Fibroblast of skin of left biceps (primary cell): ENCODE data around the gene CHSY1.

Experiments
- DNase-seq, 2 experiments: peaks; one replicate each; pipeline ENCODE4 v3.0.0-alpha.2; 2013; ENCODE audit warnings: low read depth in 2 of 2

Gene CHSY1

GRCh38 chr15:101172501-101173071 lies 79.3 kb downstream of the CHSY1 start:
- DNase-seq, result peak in 1 of 2 experiments; percentile 31

- DNase-seq, result no peak
These were observed 79.9 kb downstream of the CHSY1 start for GRCh38 chr15:101171954-101172353.

GRCh38 chr15:101170568-101171350 lies 81.1 kb downstream of the CHSY1 start:
- DNase-seq, result peak in 1 of 2 experiments; percentile 19

- DNase-seq, result no peak
These were observed 82.3 kb downstream of the CHSY1 start for GRCh38 chr15:101169495-101170071.

- DNase-seq, result no peak
These were observed 82.9 kb downstream of the CHSY1 start for GRCh38 chr15:101168898-101169494.

GRCh38 chr15:101168463-101168824 lies 83.4 kb downstream of the CHSY1 start:
- DNase-seq, result no peak

- DNase-seq, result no peak
These were observed 83.9 kb downstream of the CHSY1 start for GRCh38 chr15:101167753-101168462.

- no peak for DNase-seq
These were observed 84.5 kb downstream of the CHSY1 start for GRCh38 chr15:101167411-101167752.

- no peak for DNase-seq
These were observed 85.9 kb downstream of the CHSY1 start for GRCh38 chr15:101165905-101166471.

GRCh38 chr15:101162701-101163483 lies 89.0 kb downstream of the CHSY1 start:
- DNase-seq, result no peak

- DNase-seq, result no peak
These were observed 90.2 kb downstream of the CHSY1 start for GRCh38 chr15:101161656-101162055.

GRCh38 chr15:101159936-101160815 lies 91.7 kb downstream of the CHSY1 start:
- no peak for DNase-seq

GRCh38 chr15:101159096-101159935 lies 92.5 kb downstream of the CHSY1 start:
- DNase-seq, result no peak

GRCh38 chr15:101158166-101159095 lies 93.4 kb downstream of the CHSY1 start:
- no peak for DNase-seq

- DNase-seq, result no peak
These were observed 94.1 kb downstream of the CHSY1 start for GRCh38 chr15:101157721-101158120.

GRCh38 chr15:101156509-101157159 lies 95.2 kb downstream of the CHSY1 start:
- DNase-seq, result peak; percentile 47 to 53

GRCh38 chr15:101156061-101156460 lies 95.8 kb downstream of the CHSY1 start:
- no peak for DNase-seq
